NCI-H1930 (cell line): ENCODE data around the gene SDK2.

Experiments used
- DNase-seq, 2 experiments: peaks; one replicate each; lab custom pipeline; 2025; lab: John Stamatoyannopoulos, UW

Gene SDK2

DNA sequence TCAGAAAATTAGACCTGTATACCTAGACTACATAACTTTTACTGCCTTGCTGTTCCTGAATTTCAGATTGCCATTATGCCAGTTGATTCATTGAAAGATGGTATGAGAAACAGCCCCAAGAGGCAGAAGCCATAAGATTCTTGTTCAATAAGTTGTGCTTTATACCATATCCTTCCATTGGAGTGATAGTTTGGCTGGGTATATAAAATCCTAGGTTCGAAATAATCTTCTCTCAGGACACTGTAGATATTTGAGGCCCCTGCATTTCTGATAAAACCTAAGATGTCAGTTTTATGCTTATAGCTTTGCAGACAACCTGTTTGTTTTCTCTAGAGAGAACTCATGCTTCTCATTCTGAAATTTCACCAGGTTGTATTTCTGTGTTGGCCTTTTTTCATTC is 9.6 kb upstream of the SDK2 start:
- no peak for DNase-seq

DNA sequence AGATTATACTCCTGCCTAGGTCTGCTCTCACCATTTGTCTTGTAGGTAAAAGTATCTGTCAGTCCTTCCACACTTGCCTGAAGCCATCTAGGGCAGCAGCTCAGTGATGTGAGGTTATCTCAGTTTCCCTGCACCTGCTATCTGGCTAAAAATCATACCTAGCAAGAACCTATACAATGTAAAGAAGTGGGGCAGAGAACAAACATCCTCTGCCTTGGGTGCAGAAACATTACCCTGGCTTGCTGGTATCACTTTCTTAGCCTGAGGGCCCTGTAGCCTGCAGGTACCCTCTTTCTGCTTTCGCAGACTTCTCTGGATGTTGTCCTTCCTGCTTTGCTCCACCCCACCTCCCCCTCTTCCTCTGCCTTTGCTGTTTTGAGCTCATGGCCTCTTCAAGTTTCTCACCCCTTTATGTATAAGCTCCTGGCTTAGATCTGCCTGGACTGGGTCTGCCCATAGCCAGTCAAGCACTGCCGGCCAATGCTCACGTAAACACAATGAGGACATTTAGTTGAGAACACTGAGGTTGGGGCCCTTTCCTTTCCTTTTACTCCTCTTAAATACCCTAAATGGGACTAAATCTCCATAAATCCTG is 8.7 kb upstream of the SDK2 start:
- no peak for DNase-seq

DNA sequence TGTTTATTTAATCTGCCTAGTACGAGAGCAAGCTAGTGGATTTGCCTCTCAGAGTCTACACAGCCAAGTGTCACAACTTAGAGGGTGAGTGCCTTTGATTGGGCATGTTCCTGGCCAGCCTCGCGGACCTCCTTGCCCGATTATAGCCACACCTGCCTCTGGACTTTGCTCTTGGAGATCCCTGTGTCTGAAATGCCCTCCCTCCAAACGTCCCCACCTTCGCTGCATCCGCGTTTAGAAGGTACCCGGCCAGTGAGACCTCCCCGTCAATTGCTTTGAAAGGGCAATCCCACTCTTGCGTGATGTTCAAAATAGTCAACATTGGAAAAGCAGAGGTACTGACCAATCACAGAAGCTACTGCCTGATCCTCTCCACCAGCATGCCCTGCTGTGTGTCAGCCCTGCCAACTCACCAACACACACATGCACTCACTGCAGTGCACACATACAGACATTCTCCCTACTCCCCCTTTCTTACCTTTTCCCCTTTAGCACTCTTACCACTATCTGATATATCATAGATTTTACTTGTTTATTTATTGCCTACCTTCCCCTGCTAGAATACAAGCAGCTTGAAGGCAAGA is 6.5 kb upstream of the SDK2 start:
- DNase-seq, result no peak

DNA sequence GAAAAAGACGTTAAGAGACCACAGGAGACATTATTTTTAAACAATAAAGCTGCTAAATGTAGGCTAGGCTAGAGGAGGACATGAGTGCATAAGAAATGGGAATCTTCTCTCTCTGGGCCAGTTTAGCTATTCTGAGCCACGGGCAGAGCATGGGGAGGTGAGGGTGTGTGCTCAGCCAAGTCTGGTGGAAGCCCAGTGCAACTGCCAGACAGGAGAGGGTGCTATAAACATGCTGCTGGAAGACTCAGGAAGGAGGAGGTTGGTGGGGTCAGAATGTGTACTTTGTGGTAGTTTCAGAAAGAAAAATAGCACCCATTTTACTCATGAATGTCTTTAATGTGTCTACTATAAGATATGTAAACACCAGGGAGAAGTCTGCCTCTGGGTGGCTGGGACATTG is 5.9 kb upstream of the SDK2 start:
- no peak for DNase-seq

DNA sequence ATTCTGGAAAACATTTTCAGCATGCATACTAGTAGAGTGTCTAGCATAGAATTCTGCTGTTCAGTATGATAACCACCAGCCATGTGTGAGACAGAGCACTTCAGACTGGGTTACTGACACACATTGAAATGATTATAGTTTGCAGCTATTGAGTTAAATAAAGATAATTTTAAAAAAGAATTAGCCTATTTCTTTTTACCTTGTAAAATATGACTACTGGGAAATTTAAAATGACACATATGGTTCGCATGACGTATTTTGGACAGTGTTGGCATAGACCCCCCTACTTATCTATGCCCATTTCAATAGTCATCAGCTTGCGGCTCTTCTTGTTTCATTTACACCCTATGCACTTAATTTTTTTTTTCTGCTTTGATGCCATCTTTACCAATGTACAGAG is 4.7 kb upstream of the SDK2 start:
- no peak for DNase-seq

DNA sequence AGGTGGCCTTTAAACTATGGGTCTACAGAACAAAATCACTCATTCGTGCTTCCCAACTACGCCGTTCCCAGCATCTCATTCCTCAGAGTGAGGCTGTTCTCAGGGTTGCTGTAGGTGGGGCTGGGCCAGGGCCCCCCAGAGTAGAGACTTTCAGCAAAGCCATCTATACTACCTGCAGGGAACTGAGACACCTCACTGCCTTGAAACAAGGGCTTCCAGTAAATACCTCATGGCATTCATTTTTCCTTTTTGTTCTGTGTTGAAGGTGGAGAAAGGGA is 4.2 kb upstream of the SDK2 start:
- no peak for DNase-seq

DNA sequence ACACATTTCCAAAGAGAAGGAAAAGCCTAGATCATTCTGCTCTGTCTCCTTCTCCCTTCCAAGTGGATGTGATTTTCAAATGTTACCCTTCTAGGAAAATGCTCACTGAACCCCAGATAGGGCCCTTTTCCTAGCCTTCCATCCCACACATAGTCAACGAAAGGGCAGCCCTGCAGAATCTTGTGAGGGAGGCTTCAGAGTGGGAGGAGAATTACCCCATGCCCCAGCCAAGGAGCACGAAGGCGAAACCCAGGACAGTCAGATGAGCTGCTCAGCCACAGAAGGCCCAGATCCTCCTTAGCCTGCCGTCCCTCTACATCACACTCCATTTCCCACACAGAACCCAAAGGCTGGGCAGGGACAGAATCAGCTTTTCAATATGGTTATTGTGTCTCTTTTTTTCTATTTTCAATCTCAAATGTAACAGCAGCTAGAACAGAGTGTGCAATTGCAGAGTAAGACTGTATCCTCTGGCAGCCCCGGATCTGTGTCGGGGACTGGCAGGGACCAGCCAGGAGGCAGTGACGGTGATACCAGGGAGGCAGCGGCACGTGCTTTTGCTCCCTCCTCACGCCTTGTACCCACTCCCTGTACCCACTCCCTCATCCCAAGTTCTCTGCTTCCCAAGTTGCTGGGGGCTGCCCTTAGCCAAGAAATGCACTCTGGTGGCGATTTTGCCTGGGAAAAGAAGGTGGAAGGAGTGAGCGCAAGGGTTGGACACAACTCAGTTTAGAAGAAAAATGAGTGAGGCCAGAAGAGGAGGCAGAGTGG is 3.7 kb upstream of the SDK2 start:
- DNase-seq, result no peak

DNA sequence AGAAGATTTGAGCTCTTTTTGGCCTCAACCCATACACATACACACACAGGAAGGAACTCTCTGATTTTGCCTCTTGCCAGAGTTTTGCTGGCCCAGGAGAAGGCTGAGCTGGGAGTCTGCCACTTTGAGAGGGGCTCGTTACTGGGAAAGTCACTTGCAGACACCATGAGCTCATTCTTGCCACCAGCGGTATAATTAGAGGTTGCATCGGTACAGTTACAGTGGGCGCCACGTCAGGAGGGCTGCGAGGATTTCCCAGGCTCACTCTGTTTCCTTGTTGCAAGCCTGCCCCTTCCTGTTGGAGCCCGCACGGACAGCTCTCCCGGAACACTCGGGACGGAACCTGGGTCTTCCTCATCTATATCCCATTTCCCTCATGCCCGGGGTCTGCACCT is 3.1 kb upstream of the SDK2 start:
- no peak for DNase-seq

DNA sequence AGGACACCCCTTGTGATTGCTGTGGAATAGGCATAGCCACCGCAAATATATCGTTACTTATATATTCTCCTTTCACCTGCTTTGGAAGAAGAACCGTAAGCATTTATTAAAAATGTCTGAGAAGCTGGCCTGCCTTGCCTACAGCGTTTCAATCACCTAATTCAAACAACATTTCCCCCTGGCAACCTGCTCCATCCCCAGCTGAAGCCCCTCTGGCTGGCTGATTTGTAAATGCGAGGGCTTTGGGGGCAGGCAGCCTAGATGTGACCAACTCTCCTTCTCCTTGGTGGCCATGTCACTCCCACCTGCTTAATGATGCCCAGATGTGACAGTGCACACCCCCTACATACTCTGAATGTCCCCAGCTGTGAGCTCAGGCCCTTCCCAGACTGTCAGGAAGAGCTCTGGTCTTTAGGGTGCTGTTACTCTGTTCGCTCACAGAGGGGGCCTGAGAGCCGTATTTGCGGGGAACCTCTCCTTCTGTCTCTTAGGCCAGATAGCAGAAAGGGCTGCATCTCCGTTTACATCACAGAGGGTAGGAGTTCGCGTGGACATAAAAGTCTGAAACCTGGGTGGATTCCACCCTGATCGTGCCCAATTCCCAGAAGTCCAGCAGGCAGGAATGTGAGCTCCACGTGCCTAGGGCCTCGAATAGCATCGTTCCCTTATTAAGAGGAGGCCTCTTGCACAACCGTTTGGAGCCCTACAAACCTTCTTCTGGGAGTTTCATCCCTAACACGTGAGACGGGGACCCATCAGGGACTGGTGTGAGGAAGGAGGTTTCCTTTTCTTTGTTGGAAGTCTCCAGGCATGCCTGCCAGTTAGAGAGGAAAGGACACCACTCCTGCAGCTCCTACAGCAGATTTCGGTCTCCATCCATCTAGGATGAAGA is 2.4 kb upstream of the SDK2 start:
- DNase-seq, result no peak

DNA sequence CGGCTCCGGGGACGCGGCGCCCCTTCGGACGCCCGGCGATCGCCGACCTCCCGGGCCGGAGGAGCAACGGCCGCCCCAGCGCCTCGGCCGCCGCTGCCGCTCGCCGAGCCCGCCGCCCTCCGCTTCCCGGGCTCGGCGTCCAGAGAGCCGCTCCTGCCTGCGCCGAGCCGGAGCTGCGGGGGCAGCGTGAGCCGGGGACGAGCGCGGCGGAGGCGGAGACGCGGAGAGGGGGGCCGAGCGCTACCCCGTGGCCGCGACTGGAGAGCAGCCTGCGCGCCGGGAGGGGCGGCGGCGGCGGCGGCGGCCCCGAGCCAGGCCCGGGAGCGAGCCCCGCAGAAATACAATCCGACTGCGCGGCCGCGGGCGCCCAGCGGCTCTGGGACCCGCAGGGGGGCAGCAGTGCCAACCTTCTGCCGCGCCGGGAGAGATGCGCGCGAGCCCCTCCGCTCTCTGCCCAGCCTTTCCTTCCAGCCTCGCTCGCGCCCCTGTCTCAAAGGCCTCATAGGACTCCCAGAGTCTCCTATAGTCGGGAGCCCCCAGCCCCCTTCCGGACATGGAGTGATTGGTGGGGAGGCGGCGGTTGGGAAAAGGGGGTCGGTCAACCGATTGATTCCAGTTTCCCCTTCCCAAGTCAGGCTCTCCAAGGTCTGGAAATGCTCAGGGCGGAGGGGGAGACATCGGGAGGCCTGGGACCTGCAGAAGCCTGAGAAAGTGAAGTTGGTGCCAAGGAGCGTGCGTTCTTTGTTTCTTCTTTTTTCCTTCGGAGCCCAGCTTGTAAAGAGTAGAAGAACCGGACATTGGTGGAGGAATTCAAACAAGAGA is 1.0 kb upstream of the SDK2 start:
- peak; percentile 78 to 81 for DNase-seq

DNA sequence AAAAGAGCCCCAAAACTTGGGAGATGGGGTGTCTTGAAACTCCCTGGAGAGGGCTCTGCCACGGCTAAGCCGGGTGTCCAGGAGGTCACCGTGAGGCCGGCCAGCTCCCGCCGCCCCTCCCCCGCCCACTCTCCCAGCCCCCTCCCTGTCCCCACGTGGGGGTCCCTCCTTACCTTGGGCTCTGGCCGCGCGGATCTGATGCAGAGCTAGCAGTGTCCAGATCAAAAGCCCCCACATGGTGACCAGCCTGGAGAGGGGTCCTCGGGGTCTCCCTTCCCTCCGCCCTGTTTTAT is 447 bp downstream of the SDK2 start:
- no peak for DNase-seq

DNA sequence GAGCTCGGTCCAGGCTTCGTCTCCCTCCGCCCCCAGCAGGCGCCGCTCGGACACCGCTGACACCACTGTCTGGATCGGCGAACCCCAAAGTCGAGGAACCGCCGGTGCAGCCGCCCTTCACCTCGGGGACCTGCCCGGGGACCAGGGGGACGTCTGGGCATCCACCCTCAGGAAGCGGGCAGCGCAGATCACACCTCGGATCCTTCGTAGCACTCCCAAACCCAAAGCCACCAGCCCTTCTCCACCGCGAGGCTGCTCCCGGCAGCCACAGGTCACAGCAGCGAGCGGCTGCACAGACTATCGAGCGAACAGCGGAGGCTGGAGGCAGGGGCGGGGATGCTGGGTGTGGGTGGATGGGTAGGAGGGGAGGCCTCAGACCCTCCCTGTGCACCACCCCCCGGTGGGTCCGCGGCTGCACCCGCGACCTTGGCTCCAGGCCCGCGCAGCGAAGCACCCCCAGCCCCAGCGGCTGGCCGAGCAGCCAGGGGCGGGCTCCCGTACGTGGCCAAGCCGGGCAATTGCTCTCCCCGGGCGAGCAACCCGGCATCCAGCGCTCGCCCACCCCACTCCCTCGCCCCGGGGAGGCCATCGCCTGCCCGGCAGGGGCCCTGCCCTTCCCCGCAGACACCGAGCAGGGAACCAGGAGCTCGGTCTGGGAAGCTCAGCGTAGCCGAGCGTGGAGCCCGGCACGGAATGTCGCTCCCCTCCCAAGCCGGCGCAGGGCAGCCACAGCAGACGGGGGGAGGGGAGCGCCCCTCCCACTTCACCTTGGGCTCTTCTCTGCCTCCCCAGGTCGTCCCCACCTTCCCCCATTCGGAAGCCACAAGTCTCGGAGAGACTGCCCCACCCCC is 1.0 kb downstream of the SDK2 start:
- DNase-seq, result no peak

DNA sequence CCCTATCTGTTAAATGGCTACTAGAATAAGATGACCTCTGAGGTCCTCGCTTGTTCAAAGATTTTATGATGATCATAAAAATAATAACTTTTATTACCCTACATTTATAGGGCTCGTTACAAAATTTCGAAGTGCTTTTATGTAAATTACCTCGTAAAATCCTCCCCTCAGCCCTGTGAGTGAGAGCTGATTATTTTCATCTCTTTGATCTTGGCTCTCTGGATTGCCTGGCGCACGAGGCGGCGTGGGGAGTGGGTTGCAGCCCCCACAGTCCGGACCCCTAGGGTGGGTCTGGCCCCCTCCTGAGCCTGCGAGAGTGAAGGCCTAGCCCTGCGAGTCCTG is 1.6 kb downstream of the SDK2 start:
- no peak for DNase-seq

DNA sequence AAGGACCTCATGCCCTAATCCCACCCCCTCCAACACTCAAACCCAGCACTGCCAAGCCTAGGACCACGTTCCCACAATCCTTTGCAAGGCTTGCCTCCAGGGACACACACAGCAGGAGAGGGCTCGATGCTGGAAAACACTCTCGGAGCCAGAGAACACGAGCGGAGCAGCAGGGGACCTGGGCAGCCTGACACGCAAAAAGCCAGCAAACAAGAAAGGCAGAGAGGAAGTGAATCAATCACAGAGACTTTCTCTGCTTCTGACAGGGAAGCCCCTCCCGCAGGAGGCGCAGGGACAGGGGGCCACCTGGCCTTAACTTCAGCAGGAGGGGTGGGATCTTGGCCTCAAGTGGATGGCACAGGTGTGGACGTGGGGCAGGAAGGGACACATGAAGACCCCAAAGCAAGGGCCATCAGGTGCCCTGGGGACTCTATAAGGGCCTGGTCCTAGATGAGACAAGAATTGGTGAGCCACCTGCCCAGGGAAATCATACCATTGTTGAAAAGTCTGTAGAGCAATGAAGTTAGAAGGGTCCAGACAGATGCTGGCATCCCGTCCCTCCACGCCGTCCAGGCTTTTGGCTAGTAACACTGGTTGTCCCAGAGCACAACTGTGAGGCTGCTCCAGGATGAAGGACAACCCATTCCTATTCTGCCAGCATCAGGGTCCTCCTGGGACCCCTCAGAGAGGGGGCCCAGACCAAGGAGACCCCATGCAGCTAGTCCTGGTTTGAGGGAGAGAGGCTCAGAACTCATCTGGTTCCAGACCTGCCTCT is 2.2 kb downstream of the SDK2 start:
- DNase-seq, result no peak

DNA sequence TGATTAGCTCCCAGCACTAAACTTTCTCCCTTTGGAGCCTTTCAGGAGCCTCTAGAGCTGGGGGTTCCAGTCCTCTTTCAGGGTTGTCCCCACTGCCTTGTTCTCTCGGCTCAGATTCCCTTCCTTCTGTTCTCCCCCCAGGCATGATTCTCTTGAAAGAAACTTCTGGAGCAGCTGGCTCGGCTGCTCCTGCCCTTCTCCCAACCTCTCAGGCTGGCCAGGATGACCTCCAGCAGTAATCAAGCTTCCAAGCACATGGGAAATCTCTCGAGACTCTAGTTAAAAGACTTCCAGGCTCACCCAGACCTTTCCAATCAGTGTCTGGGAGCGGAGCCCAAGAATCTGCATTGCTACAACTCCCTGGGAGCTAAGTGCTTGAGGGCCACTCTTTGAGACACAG is 3.6 kb downstream of the SDK2 start:
- no peak for DNase-seq

DNA sequence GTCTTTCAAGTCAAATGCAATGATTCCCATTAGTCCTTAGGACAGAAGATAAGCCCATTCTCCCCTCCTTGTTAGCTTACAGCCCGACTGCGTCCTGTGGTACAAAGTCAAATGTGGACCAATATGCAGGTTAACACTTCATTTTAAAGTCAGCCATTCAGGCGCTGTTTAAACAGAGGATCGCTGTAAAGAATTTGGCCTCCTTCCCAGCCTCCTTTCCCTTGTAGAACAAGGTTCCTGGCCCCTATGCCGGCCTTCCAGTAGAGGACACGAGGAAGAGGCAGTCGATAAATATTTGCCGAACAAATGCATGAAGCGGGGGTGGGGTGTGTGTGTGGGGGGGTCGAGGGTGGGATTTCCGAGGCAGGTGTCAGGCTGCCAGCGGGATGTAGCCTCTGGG is 4.3 kb downstream of the SDK2 start:
- no peak for DNase-seq

DNA sequence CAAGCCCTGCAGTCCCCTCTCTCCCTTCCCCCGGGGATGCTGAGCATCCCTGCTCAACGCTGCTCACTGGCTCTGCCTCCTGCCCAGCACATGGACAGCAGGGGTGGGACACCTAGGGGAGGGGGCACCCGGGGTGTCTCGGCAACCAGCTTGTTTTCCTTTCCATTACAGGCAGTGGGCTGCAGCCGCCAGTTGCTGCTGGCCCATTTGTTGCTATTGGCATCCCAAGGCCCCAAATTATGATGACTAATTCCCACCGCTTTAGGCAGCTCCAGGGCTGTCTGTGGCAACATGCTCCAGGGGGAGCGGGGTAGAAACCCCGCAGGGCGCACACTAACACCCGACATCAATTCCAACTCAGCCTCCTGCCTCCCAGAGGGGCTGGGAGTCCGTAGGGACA is 4.9 kb downstream of the SDK2 start:
- DNase-seq, result no peak

DNA sequence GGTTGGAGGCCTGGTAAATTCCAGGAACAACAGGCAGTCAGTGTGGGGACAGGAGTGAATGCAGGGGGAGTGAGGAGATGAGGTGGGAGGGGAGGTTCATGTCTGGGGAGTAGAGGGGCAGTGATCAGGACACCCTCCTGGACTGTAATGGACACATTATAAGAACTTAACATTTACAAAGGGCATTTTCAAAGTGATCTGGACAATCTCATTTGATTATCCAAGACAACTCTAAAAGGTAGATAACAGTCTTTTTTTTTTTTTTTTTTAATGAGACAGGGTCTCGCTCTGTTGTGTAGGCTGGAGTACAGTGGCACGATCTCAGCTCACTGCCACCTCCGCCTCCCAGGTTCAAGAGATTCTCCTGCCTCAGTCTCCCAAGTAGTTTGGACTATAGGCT is 5.7 kb downstream of the SDK2 start:
- DNase-seq, result no peak

DNA sequence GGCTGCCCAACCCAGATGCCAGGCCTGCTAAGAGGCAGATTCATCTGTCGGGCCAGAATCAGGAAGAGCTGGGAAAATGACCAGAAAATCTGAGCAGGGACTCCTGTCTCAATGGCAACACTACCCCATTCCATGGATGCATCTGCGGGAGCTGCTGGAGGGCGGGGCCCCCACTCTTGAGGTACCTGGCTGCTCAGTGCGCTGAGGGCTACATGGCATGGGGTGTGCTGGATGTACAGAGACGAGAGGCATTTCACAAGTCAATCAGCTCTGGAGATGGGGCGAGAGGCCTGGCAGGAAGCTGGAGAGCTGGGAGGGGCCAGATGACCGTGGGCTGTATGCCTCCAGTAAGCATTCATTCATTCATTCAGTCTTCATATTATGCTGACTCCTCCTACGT is 6.4 kb downstream of the SDK2 start:
- DNase-seq, result no peak

DNA sequence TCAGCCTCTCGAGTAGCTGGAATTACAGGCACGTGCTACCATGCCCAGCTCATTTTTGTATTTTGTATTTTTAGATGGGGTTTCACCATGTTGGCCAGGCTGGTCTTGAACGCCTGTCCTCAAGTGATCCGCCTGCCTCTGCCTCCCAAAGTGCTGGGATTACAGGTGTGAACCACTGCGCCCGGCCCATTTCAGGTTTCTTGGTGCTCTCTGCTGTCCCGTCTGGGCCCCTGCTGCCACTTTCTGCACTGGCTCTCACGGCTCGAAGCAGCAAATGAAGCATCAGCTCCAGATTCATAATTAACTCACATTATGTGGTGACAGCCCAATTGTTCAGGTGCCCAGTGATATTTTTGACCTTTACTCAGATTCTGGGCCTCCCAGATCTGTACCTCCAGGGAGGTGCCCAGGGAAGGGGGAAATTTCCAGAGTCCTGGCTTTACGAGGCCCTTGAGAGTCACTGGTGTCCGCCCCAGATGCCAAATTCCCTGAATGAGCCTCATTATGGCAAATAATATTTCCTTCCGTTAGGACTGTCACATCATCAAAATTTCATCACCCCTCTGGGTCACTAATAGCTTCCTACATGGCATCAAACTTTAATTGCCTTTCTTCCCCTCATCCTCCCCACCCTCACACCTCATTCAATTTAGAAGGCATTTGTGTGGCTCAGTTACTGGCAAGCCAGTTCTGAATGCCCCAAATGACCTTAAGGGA is 9.0 kb downstream of the SDK2 start:
- DNase-seq, result no peak
